Measurements from ENCODE around the gene IER3. TPM values are rescaled to one million over a fixed set of nuclear protein-coding genes. Genes with fewer than 3 reads are reported as not detected.

Gene IER3
- total and polyA plus RNA-seq, 7 experiments from 2014 or later = 2.2 to 69.9 (median 14.7) TPM

- Histone ChIP-seq H3K27ac (ENCODE audit: low read depth, low read length) (peak overlapping the region; percentile 93), H3K4me3 (ENCODE audit: low read length) (peak overlapping the region; percentile 97), H3K4me1 (ENCODE audit: control insufficient read depth in 2 of 2, insufficient read depth in 2 of 2, low read length in 2 of 2) (peaks cover 24 to 36% of the 10 kb centered on the region in 2 donors), H3K9me3 (ENCODE audit: control insufficient read depth in 2 of 3, low read length in 3 of 3) (no peaks in the 10 kb centered on the region), H3K36me3 (ENCODE audit: control insufficient read depth in 2 of 3, insufficient read depth in 3 of 3, low read length in 3 of 3) (peaks cover 8 to 38% (median 13%) of the 10 kb centered on the region in 3 experiments), H3K27me3 (ENCODE audit: control insufficient read depth in 2 of 2, insufficient read depth in 2 of 2, low read length in 2 of 2) (no peaks in the 10 kb centered on the region)
- DNase-seq (peak; percentile 92 to 99 (median 96)), ATAC-seq (peak; percentile 69)
- Mint-ChIP-seq H3K27ac (peak overlapping the region; percentile 90 to 98 (median 96)), H3K36me3 (peaks cover 7 to 53% (median 13%) of the 10 kb centered on the region in 5 donors), H3K4me1 (peaks cover 44 to 68% (median 63%) of the 10 kb centered on the region in 7 donors), H3K27me3 (no peaks in the 10 kb centered on the region), H3K9me3 (peaks cover 0 to 7% (median 0%) of the 10 kb centered on the region in 11 donors), H3K4me3 (peak overlapping the region; percentile 90 to 100 (median 97))
- ChIA-PET CTCF (interaction anchor here (0.7 to 10.2 kb wide), 20 partner anchors 11 to 268 kb away, joined by 3 to 304 read pairs (median 7); partner anchors contain the start of genes DHX16, FLOT1, MRPS18B and NRM), POLR2A (interaction anchor here (0.5 to 17.4 kb wide), 19 partner anchors 9 to 238 kb away, joined by 3 to 499 read pairs (median 5); partner anchors contain the start of genes DHX16, MRPS18B, PPP1R10 and PRR3)
- intact Hi-C loops (cut with micrococcal nuclease) = loop anchor here (1.0 to 10.0 kb wide), 14 partner anchors 9 to 899 kb away; partner anchors contain the start of genes ABCF1 (in 1 of the 2), ATAT1 (in 1 of the 2), C6orf136 (in 1 of the 2) and GTF2H4 (in 1 of the 2)
Measured at GRCh38 chr6:30721198-30722024, 22.9 kb downstream of the IER3 start.

GRCh38 chr6:30720738-30721197 is 23.6 kb downstream of the IER3 start:
- H3K4me1 Mint-ChIP-seq = peaks cover 47 to 74% (median 68%) of the 10 kb centered on the region in 7 donors
- intact Hi-C loops (cut with micrococcal nuclease) = loop anchor here (1.0 to 10.0 kb wide), 12 partner anchors 38 to 900 kb away; partner anchors contain the start of genes ABCF1 (in 1 of the 2), C6orf136 (in 1 of the 2), GNL1 (in 1 of the 2) and GTF2H4 (in 1 of the 2)
- peaks cover 0 to 7% (median 0%) of the 10 kb centered on the region in 11 donors for H3K9me3 Mint-ChIP-seq
- ChIA-PET CTCF (interaction anchor here (0.8 to 10.2 kb wide), 10 partner anchors 12 to 237 kb away, joined by 3 to 304 read pairs (median 15); partner anchors contain the start of genes DHX16 and NRM), POLR2A (interaction anchor here (1.0 to 17.4 kb wide), 10 partner anchors 10 to 212 kb away, joined by 3 to 499 read pairs (median 10); partner anchors contain the start of genes DHX16, MRPS18B, PPP1R10 and PRR3)
- no peaks in the 10 kb centered on the region for H3K9me3 ChIP-seq (ENCODE audit: control insufficient read depth in 2 of 3, low read length in 3 of 3)
- peaks cover 26 to 39% of the 10 kb centered on the region in 2 donors for H3K4me1 ChIP-seq (ENCODE audit: control insufficient read depth in 2 of 2, insufficient read depth in 2 of 2, low read length in 2 of 2)
- H3K27ac Mint-ChIP-seq = peak overlapping the region; percentile 90 to 98 (median 96)
- H3K27me3 Mint-ChIP-seq = no peaks in the 10 kb centered on the region
- H3K27me3 ChIP-seq (ENCODE audit: control insufficient read depth in 2 of 2, insufficient read depth in 2 of 2, low read length in 2 of 2) = no peaks in the 10 kb centered on the region
- peak overlapping the region; percentile 90 to 100 (median 97) for H3K4me3 Mint-ChIP-seq
- peaks cover 7 to 57% (median 13%) of the 10 kb centered on the region in 5 donors for H3K36me3 Mint-ChIP-seq
- ATAC-seq (no peak), DNase-seq (peak in 6 of 9 donors; percentile 32 to 73 (median 49))
- peaks cover 8 to 35% (median 13%) of the 10 kb centered on the region in 3 experiments for H3K36me3 ChIP-seq (ENCODE audit: control insufficient read depth in 2 of 3, insufficient read depth in 3 of 3, low read length in 3 of 3)
- H3K27ac ChIP-seq (ENCODE audit: low read depth, low read length) = peak overlapping the region; percentile 93
- peak overlapping the region; percentile 97 for H3K4me3 ChIP-seq (ENCODE audit: low read length)

- POLR2A ChIA-PET = interaction anchor here (0.8 to 17.4 kb wide), 7 partner anchors 11 to 211 kb away, joined by 3 to 499 read pairs (median 5); partner anchors contain the start of gene DHX16
- peak within 1 kb of the TSS; percentile 93 for H3K27ac ChIP-seq (ENCODE audit: low read depth, low read length)
- peak; percentile 84 to 96 (median 94) for DNase-seq
- intact Hi-C loops (cut with micrococcal nuclease) = loop anchor here (1.0 to 10.0 kb wide), 11 partner anchors 149 to 998 kb away; partner anchors contain the start of genes ABCF1 (in 1 of the 2), GNL1 (in 1 of the 2), HLA-C (in 1 of the 2) and HLA-E (in 1 of the 2)
- H3K36me3 ChIP-seq (ENCODE audit: control insufficient read depth in 2 of 3, insufficient read depth in 3 of 3, low read length in 3 of 3) = peaks cover 8 to 28% (median 11%) of the 10 kb centered on the region in 3 experiments
- peaks cover 26 to 39% of the 10 kb centered on the region in 2 donors for H3K4me1 ChIP-seq (ENCODE audit: control insufficient read depth in 2 of 2, insufficient read depth in 2 of 2, low read length in 2 of 2)
- H3K9me3 ChIP-seq (ENCODE audit: control insufficient read depth in 2 of 3, low read length in 3 of 3) = no peaks in the 10 kb centered on the region
- H3K4me3 ChIP-seq (ENCODE audit: low read length) = peak within 1 kb of the TSS; percentile 97
- ATAC-seq = peak; percentile 69
- peak within 1 kb of the TSS; percentile 90 to 100 (median 97) for H3K4me3 Mint-ChIP-seq
- CTCF ChIA-PET = interaction anchor here (0.8 to 10.2 kb wide), 4 partner anchors 29 to 102 kb away, joined by 3 to 304 read pairs (median 4); partner anchors contain the start of genes DHX16 and NRM
- peaks cover 45 to 76% (median 67%) of the 10 kb centered on the region in 7 donors for H3K4me1 Mint-ChIP-seq
- peaks cover 5 to 59% (median 13%) of the 10 kb centered on the region in 5 donors for H3K36me3 Mint-ChIP-seq
- peaks cover 0 to 7% (median 0%) of the 10 kb centered on the region in 11 donors for H3K9me3 Mint-ChIP-seq
- H3K27me3 Mint-ChIP-seq = no peaks in the 10 kb centered on the region
- H3K27me3 ChIP-seq (ENCODE audit: control insufficient read depth in 2 of 2, insufficient read depth in 2 of 2, low read length in 2 of 2) = no peaks in the 10 kb centered on the region
- peak within 1 kb of the TSS; percentile 90 to 98 (median 96) for H3K27ac Mint-ChIP-seq
Measured at GRCh38 chr6:30719791-30720737, 24.3 kb downstream of the IER3 start, which contains the start of gene TUBB. Gene TUBB, plus strand, starts transcription at chr6:30720352. Its CDS starts 155 bp downstream, at chr6:30720507.

- H3K4me1 Mint-ChIP-seq = peaks cover 39 to 75% (median 64%) of the 10 kb centered on the region in 7 donors
- Histone ChIP-seq H3K4me1 (ENCODE audit: control insufficient read depth in 2 of 2, insufficient read depth in 2 of 2, low read length in 2 of 2) (peaks cover 26 to 39% of the 10 kb centered on the region in 2 donors), H3K9me3 (ENCODE audit: control insufficient read depth in 2 of 3, low read length in 3 of 3) (no peaks in the 10 kb centered on the region), H3K27me3 (ENCODE audit: control insufficient read depth in 2 of 2, insufficient read depth in 2 of 2, low read length in 2 of 2) (no peaks in the 10 kb centered on the region), H3K36me3 (ENCODE audit: control insufficient read depth in 2 of 3, insufficient read depth in 3 of 3, low read length in 3 of 3) (peaks cover 4 to 24% (median 10%) of the 10 kb centered on the region in 3 experiments), H3K4me3 (ENCODE audit: low read length) (peak overlapping the region; percentile 97), H3K27ac (ENCODE audit: low read depth, low read length) (peak overlapping the region; percentile 93)
- peak overlapping the region; percentile 90 to 98 (median 96) for H3K27ac Mint-ChIP-seq
- POLR2A ChIA-PET = interaction anchor here (0.6 to 17.4 kb wide), 7 partner anchors 15 to 149 kb away, joined by 3 to 499 read pairs (median 4); partner anchors contain the start of genes ABCF1 and DHX16
- DNase-seq (no peak), ATAC-seq (no peak)
- intact Hi-C loops (cut with micrococcal nuclease) = loop anchor here (5.0 kb wide), 3 partner anchors 483 to 997 kb away; partner anchors contain the start of genes HLA-C (in 1 of the 2) and HLA-F (in 1 of the 2)
- peak overlapping the region; percentile 90 to 100 (median 97) for H3K4me3 Mint-ChIP-seq
- H3K36me3 Mint-ChIP-seq = peaks cover 6 to 58% (median 18%) of the 10 kb centered on the region in 5 donors
- CTCF ChIA-PET = interaction anchor here (0.5 to 10.2 kb wide), 5 partner anchors 38 to 939 kb away, joined by 3 to 304 read pairs (median 4); partner anchors contain the start of gene DHX16
- H3K9me3 Mint-ChIP-seq = peaks cover 0 to 7% (median 0%) of the 10 kb centered on the region in 11 donors
- H3K27me3 Mint-ChIP-seq = no peaks in the 10 kb centered on the region
Measured at GRCh38 chr6:30719356-30719755, 25.0 kb downstream of the IER3 start.
